Thyroid gland (tissue), 4 donors: ENCODE data around the gene FIGNL2.

Experiments used
- POLR2A ChIP-seq, 2 donors: fragments of 450-650 bp; IDR thresholded peaks; one replicate each; pipeline ENCODE4 v1.6.1; 2017; ENCODE audit warnings: antibody characterized with exemption in 2 of 2, mild to moderate bottlenecking in 2 of 2, moderate library complexity in 1 of 2
- TF ChIP-seq, protein P1 (sequence below), 6 experiments: fragments of 200-600 bp in 3 of 6; fragments of 450-650 bp in 3 of 6; sonication (generic) in 3 of 6; IDR thresholded peaks; one replicate each; pipeline ENCODE4 v1.5.1; 2016 to 2019; ENCODE audit warnings: antibody characterized with exemption in 6 of 6, mild to moderate bottlenecking in 2 of 6, inconsistent platforms in 1 of 6, moderate library complexity in 1 of 6

DNA sequence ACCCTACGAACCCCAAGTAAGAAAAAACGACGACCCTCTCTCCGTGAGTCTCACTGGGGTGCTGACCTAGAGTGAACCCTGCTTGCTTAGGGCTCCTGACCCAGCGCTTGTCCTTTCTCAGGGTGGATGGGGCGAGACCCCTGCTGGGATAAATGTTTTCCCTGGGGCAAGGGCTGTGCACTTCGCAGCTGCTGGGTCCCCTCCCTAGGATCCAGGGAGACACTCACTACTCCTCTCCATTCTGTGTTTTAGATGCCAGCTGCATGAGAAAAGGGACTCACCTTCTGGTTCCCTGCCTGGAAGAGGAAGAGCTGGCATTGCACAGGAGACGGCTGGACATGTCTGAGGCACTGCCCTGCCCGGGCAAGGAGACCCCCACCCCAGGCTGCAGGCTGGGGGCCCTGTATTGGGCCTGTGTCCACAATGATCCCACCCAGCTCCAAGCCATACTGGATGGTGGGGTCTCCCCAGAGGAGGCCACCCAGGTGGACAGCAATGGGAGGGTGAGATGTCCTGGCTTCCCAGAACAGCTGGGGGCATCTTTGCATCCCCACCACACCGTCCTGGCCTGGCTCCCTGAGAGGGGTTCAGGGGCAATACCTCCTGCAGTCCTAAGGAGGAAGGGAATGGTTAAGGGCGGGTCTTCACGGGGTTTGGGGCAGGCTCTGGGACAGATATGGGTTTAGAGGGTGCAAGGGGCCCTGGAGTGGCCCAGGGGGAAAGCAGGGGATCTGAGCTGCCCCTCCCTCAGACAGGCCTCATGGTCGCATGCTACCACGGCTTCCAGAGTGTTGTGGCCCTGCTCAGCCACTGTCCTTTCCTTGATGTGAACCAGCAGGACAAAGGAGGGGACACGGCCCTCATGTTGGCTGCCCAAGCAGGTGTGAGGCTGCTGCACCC lies 40.0 kb upstream of the FIGNL2 start:
- TF ChIP-seq, protein P1, sequence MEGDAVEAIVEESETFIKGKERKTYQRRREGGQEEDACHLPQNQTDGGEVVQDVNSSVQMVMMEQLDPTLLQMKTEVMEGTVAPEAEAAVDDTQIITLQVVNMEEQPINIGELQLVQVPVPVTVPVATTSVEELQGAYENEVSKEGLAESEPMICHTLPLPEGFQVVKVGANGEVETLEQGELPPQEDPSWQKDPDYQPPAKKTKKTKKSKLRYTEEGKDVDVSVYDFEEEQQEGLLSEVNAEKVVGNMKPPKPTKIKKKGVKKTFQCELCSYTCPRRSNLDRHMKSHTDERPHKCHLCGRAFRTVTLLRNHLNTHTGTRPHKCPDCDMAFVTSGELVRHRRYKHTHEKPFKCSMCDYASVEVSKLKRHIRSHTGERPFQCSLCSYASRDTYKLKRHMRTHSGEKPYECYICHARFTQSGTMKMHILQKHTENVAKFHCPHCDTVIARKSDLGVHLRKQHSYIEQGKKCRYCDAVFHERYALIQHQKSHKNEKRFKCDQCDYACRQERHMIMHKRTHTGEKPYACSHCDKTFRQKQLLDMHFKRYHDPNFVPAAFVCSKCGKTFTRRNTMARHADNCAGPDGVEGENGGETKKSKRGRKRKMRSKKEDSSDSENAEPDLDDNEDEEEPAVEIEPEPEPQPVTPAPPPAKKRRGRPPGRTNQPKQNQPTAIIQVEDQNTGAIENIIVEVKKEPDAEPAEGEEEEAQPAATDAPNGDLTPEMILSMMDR (IDR thresholded peaks at IDR 0.05): no peak
- TF ChIP-seq POLR2A (IDR thresholded peaks at IDR 0.05): no peak
